GM23338 (cell line): ENCODE data around the gene GLOD5. TPM values are rescaled to one million over a fixed set of nuclear protein-coding genes. Genes with fewer than 3 reads are reported as not detected.

Source experiments
- ATAC-seq: fragments of 200-7000 bp; cut with Tn5 transposase; 3 replicates; pipeline ENCODE4 v1.9.1; 2020
- DNase-seq: peaks from one replicate; pipeline ENCODE4 v3.0.0-alpha.2; 2015; ENCODE audit warnings: low spot score
- H2AFZ ChIP-seq: fragments of 200-600 bp; sonication (generic); 2 replicates; pipeline ENCODE4 v1.8.0; 2016; ENCODE audit warnings: antibody characterized with exemption, mild to moderate bottlenecking, moderate library complexity
- H3F3A ChIP-seq: fragments of 200-600 bp; sonication (generic); replicated peaks from 2 replicates; pipeline ENCODE4 v1.8.0; 2017; ENCODE audit warnings: antibody characterized with exemption, mixed run types, low read depth
- H3K27ac ChIP-seq: fragments of 200-600 bp; sonication (generic); 2 replicates; pipeline ENCODE4 v1.6.1; 2016; ENCODE audit warnings: low read depth
- H3K27me3 ChIP-seq: fragments of 200-600 bp; sonication (generic); 2 replicates; pipeline ENCODE4 v1.8.0; 2016; ENCODE audit warnings: mild to moderate bottlenecking, mixed run types, moderate library complexity; ENCODE audit not compliant: insufficient read depth
- H3K36me3 ChIP-seq: fragments of 200-600 bp; sonication (generic); 2 replicates; pipeline ENCODE4 v1.8.0; 2016; ENCODE audit warnings: mild to moderate bottlenecking; ENCODE audit not compliant: insufficient read depth
- H3K4me1 ChIP-seq: fragments of 200-600 bp; sonication (generic); 2 replicates; pipeline ENCODE4 v1.8.0; 2016; ENCODE audit warnings: mild to moderate bottlenecking, moderate library complexity; ENCODE audit not compliant: insufficient read depth
- H3K4me2 ChIP-seq: fragments of 200-600 bp; sonication (generic); 2 replicates; pipeline ENCODE4 v1.7.1; 2017; ENCODE audit warnings: mixed run types
- H3K4me3 ChIP-seq: fragments of 200-600 bp; sonication (generic); 2 replicates; pipeline ENCODE4 v1.6.1; 2016; ENCODE audit warnings: mixed run types
- H3K79me2 ChIP-seq: fragments of 200-600 bp; sonication (generic); replicated peaks from 2 replicates; pipeline ENCODE4 v1.8.0; 2017; ENCODE audit warnings: mild to moderate bottlenecking; ENCODE audit not compliant: insufficient read depth
- H3K9me2 ChIP-seq: fragments of 200-600 bp; sonication (generic); 2 replicates; pipeline ENCODE4 v1.8.0; 2017; ENCODE audit not compliant: insufficient read depth
- H4K20me1 ChIP-seq: fragments of 200-600 bp; sonication (generic); replicated peaks from 2 replicates; pipeline ENCODE4 v1.8.0; 2017; ENCODE audit warnings: mild to moderate bottlenecking; ENCODE audit not compliant: insufficient read depth
- H3K27ac Mint-ChIP-seq: 2 replicates; pipeline ENCODE4 v1.8.0; 2020; ENCODE audit warnings: inconsistent platforms, mild to moderate bottlenecking, moderate library complexity, mixed read lengths
- H3K27me3 Mint-ChIP-seq: 3 replicates; pipeline ENCODE4 v1.8.0; 2022; ENCODE audit warnings: low read depth, mild to moderate bottlenecking, moderate library complexity, mixed read lengths, inconsistent platforms; ENCODE audit not compliant: insufficient read depth, poor library complexity
- H3K36me3 Mint-ChIP-seq: 3 replicates; pipeline ENCODE4 v1.8.0; 2021; ENCODE audit warnings: low read depth, mild to moderate bottlenecking, inconsistent platforms, moderate library complexity, mixed read lengths
- H3K4me1 Mint-ChIP-seq: 3 replicates; pipeline ENCODE4 v1.8.0; 2020; ENCODE audit warnings: mild to moderate bottlenecking, inconsistent platforms, mixed read lengths
- H3K4me3 Mint-ChIP-seq: 3 replicates; pipeline ENCODE4 v1.8.0; 2021; ENCODE audit warnings: moderate library complexity, mild to moderate bottlenecking, inconsistent platforms, mixed read lengths
- H3K9me3 Mint-ChIP-seq: 3 replicates; pipeline ENCODE4 v1.8.0; 2020; ENCODE audit warnings: moderate library complexity, mild to moderate bottlenecking, inconsistent platforms, mixed read lengths
- POLR2AphosphoS5 ChIP-seq: IDR thresholded peaks from 2 replicates; pipeline ENCODE4 v1.6.1; 2016; ENCODE audit warnings: antibody characterized with exemption, low read depth
- STAT1 ChIP-seq: IDR thresholded peaks from one replicate; pipeline ENCODE4 v1.6.1; 2016; ENCODE audit warnings: antibody characterized with exemption; ENCODE audit not compliant: unreplicated experiment
- ZNF114 ChIP-seq: fragments of 250-450 bp; sonication (Bioruptor Pico); IDR thresholded peaks from 2 replicates; pipeline ENCODE4 v1.5.0; 2020; ENCODE audit warnings: mild to moderate bottlenecking, moderate library complexity
- polyA plus RNA-seq: library from polyadenylated mRNA; unstranded; fragments of >200 nt; fragmentation: Nextera tagmentation; extraction: Ambion mirVana; gene quantifications from 2 replicates; pipeline ENCODE4 v1.2.1, GENCODE V29; 2016
- total RNA-seq: library from RNA; depleted of rRNA; stranded (reverse); fragments of >200 nt; shearing (Covaris generic); gene quantifications from 2 replicates; pipeline ENCODE4 v1.2.3, GENCODE V29; 2014
- TF ChIP-seq, protein P1 (sequence below): fragments of 250-450 bp; sonication (Bioruptor Pico); IDR thresholded peaks from 2 replicates; pipeline ENCODE4 v1.5.0; 2020; ENCODE audit warnings: mild to moderate bottlenecking, moderate library complexity
- TF ChIP-seq, protein P2 (sequence below): IDR thresholded peaks from one replicate; pipeline ENCODE4 v1.6.1; 2018; ENCODE audit warnings: antibody characterized with exemption; ENCODE audit not compliant: unreplicated experiment
- TF ChIP-seq, protein P3 (sequence below), 2 experiments: fragments of 200-600 bp in 1 of 2; sonication (generic) in 1 of 2; conservative IDR thresholded peaks; 2 replicates each; pipeline versions ENCODE4 v1.5.1 to v1.6.1; 2016 to 2017; ENCODE audit warnings: antibody characterized with exemption in 2 of 2, low read depth in 2 of 2, mild to moderate bottlenecking in 2 of 2, moderate library complexity in 1 of 2

The GLOD5 gene
- total and polyA plus RNA-seq, 2 experiments from 2014 or later, result not detected

DNA sequence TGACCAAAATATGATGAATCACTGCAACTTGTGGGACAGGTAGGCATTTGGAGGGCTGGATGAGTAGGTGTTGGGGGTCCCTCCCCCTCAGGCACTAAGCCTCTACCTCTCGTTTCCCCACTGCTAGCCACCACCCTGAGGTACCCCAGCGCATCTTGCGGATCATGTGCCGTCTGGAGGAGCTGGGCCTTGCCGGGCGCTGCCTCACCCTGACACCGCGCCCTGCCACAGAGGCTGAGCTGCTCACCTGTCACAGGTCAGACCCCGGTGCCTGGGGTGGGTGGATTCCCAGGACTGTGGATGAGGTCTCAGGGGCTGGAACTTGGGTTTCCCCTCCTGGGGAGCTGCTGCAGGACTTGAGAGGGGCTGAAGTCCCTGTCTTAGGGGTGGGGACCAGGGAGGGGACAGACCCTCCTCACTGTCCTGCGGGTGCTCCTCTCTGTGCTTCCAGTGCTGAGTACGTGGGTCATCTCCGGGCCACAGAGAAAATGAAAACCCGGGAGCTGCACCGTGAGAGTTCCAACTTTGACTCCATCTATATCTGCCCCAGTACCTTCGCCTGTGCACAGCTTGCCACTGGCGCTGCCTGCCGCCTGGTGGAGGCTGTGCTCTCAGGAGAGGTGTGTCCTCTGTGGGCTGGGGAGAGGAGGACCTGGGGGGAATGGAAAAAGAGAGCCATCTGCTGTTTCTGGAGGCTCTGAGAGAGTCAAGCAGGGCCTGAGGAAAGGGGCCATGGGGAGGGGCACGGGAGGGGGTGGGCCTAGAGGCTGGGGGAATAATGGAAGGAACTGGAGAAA, 54.7 kb downstream of the GLOD5 start:
- ATAC-seq (no peak), DNase-seq (no peak)
- Histone ChIP-seq H4K20me1 (no peaks in the 10 kb centered on the region), H3K4me2 (no peak overlapping the region), H2AFZ (no peak overlapping the region), H3F3A (no peaks in the 10 kb centered on the region), H3K4me1 (no peaks in the 10 kb centered on the region), H3K79me2 (no peaks in the 10 kb centered on the region), H3K4me3 (no peak overlapping the region), H3K9me2 (no peaks in the 10 kb centered on the region), H3K36me3 (no peaks in the 10 kb centered on the region), H3K27me3 (no peaks in the 10 kb centered on the region), H3K27ac (no peak overlapping the region)
- peaks cover 7% of the 10 kb centered on the region; the same call in 2 of the 3 replicates for H3K36me3 Mint-ChIP-seq
- H3K27me3 Mint-ChIP-seq, result no peaks in the 10 kb centered on the region
- no peak for TF ChIP-seq ZNF114
- TF ChIP-seq, protein P1, sequence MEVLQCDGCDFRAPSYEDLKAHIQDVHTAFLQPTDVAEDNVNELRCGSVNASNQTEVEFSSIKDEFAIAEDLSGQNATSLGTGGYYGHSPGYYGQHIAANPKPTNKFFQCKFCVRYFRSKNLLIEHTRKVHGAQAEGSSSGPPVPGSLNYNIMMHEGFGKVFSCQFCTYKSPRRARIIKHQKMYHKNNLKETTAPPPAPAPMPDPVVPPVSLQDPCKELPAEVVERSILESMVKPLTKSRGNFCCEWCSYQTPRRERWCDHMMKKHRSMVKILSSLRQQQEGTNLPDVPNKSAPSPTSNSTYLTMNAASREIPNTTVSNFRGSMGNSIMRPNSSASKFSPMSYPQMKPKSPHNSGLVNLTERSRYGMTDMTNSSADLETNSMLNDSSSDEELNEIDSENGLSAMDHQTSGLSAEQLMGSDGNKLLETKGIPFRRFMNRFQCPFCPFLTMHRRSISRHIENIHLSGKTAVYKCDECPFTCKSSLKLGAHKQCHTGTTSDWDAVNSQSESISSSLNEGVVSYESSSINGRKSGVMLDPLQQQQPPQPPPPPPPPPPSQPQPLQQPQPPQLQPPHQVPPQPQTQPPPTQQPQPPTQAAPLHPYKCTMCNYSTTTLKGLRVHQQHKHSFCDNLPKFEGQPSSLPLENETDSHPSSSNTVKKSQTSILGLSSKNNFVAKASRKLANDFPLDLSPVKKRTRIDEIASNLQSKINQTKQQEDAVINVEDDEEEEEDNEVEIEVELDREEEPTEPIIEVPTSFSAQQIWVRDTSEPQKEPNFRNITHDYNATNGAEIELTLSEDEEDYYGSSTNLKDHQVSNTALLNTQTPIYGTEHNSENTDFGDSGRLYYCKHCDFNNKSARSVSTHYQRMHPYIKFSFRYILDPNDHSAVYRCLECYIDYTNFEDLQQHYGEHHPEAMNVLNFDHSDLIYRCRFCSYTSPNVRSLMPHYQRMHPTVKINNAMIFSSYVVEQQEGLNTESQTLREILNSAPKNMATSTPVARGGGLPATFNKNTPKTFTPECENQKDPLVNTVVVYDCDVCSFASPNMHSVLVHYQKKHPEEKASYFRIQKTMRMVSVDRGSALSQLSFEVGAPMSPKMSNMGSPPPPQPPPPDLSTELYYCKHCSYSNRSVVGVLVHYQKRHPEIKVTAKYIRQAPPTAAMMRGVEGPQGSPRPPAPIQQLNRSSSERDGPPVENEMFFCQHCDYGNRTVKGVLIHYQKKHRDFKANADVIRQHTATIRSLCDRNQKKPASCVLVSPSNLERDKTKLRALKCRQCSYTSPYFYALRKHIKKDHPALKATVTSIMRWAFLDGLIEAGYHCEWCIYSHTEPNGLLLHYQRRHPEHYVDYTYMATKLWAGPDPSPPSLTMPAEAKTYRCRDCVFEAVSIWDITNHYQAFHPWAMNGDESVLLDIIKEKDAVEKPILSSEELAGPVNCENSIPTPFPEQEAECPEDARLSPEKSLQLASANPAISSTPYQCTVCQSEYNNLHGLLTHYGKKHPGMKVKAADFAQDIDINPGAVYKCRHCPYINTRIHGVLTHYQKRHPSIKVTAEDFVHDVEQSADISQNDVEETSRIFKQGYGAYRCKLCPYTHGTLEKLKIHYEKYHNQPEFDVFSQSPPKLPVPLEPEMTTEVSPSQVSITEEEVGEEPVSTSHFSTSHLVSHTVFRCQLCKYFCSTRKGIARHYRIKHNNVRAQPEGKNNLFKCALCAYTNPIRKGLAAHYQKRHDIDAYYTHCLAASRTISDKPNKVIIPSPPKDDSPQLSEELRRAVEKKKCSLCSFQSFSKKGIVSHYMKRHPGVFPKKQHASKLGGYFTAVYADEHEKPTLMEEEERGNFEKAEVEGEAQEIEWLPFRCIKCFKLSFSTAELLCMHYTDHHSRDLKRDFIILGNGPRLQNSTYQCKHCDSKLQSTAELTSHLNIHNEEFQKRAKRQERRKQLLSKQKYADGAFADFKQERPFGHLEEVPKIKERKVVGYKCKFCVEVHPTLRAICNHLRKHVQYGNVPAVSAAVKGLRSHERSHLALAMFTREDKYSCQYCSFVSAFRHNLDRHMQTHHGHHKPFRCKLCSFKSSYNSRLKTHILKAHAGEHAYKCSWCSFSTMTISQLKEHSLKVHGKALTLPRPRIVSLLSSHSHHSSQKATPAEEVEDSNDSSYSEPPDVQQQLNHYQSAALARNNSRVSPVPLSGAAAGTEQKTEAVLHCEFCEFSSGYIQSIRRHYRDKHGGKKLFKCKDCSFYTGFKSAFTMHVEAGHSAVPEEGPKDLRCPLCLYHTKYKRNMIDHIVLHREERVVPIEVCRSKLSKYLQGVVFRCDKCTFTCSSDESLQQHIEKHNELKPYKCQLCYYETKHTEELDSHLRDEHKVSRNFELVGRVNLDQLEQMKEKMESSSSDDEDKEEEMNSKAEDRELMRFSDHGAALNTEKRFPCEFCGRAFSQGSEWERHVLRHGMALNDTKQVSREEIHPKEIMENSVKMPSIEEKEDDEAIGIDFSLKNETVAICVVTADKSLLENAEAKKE (CRISPR knock-in tag), result no peak
- no peak for TF ChIP-seq POLR2AphosphoS5
- TF ChIP-seq, protein P2, sequence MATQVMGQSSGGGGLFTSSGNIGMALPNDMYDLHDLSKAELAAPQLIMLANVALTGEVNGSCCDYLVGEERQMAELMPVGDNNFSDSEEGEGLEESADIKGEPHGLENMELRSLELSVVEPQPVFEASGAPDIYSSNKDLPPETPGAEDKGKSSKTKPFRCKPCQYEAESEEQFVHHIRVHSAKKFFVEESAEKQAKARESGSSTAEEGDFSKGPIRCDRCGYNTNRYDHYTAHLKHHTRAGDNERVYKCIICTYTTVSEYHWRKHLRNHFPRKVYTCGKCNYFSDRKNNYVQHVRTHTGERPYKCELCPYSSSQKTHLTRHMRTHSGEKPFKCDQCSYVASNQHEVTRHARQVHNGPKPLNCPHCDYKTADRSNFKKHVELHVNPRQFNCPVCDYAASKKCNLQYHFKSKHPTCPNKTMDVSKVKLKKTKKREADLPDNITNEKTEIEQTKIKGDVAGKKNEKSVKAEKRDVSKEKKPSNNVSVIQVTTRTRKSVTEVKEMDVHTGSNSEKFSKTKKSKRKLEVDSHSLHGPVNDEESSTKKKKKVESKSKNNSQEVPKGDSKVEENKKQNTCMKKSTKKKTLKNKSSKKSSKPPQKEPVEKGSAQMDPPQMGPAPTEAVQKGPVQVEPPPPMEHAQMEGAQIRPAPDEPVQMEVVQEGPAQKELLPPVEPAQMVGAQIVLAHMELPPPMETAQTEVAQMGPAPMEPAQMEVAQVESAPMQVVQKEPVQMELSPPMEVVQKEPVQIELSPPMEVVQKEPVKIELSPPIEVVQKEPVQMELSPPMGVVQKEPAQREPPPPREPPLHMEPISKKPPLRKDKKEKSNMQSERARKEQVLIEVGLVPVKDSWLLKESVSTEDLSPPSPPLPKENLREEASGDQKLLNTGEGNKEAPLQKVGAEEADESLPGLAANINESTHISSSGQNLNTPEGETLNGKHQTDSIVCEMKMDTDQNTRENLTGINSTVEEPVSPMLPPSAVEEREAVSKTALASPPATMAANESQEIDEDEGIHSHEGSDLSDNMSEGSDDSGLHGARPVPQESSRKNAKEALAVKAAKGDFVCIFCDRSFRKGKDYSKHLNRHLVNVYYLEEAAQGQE, result no peak
- TF ChIP-seq STAT1, result no peak
- TF ChIP-seq, protein P3, sequence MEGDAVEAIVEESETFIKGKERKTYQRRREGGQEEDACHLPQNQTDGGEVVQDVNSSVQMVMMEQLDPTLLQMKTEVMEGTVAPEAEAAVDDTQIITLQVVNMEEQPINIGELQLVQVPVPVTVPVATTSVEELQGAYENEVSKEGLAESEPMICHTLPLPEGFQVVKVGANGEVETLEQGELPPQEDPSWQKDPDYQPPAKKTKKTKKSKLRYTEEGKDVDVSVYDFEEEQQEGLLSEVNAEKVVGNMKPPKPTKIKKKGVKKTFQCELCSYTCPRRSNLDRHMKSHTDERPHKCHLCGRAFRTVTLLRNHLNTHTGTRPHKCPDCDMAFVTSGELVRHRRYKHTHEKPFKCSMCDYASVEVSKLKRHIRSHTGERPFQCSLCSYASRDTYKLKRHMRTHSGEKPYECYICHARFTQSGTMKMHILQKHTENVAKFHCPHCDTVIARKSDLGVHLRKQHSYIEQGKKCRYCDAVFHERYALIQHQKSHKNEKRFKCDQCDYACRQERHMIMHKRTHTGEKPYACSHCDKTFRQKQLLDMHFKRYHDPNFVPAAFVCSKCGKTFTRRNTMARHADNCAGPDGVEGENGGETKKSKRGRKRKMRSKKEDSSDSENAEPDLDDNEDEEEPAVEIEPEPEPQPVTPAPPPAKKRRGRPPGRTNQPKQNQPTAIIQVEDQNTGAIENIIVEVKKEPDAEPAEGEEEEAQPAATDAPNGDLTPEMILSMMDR (conservative IDR thresholded peaks at IDR 0.05; ENCODE audit: low read depth in 2 of 2), result no peak; a peak in 1 of 4 replicates
- H3K27ac Mint-ChIP-seq, result no peak overlapping the region
- H3K4me1 Mint-ChIP-seq, result no peaks in the 10 kb centered on the region
- no peak overlapping the region for H3K4me3 Mint-ChIP-seq
- no peaks in the 10 kb centered on the region for H3K9me3 Mint-ChIP-seq
